GM23338 (cell line): ENCODE measurements around the gene VPS54. TPM values are rescaled to one million over a fixed set of nuclear protein-coding genes. Genes with fewer than 3 reads are reported as not detected.
"Not testable (repeated sequence)": the region's sequence is repeated elsewhere in the genome, so short reads cannot be mapped to it uniquely, and the experiment has no call there.

Source experiments
- ATAC-seq: fragments of 200-7000 bp; cut with Tn5 transposase; 3 replicates; pipeline ENCODE4 v1.9.1; 2020
- DNase-seq: peaks from one replicate; pipeline ENCODE4 v3.0.0-alpha.2; 2015; ENCODE audit warnings: low spot score
- H2AFZ ChIP-seq: fragments of 200-600 bp; sonication (generic); 2 replicates; pipeline ENCODE4 v1.8.0; 2016; ENCODE audit warnings: antibody characterized with exemption, mild to moderate bottlenecking, moderate library complexity
- H3F3A ChIP-seq: fragments of 200-600 bp; sonication (generic); replicated peaks from 2 replicates; pipeline ENCODE4 v1.8.0; 2017; ENCODE audit warnings: antibody characterized with exemption, mixed run types, low read depth
- H3K27ac ChIP-seq: fragments of 200-600 bp; sonication (generic); 2 replicates; pipeline ENCODE4 v1.6.1; 2016; ENCODE audit warnings: low read depth
- H3K27me3 ChIP-seq: fragments of 200-600 bp; sonication (generic); 2 replicates; pipeline ENCODE4 v1.8.0; 2016; ENCODE audit warnings: mild to moderate bottlenecking, mixed run types, moderate library complexity; ENCODE audit not compliant: insufficient read depth
- H3K36me3 ChIP-seq: fragments of 200-600 bp; sonication (generic); 2 replicates; pipeline ENCODE4 v1.8.0; 2016; ENCODE audit warnings: mild to moderate bottlenecking; ENCODE audit not compliant: insufficient read depth
- H3K4me1 ChIP-seq: fragments of 200-600 bp; sonication (generic); 2 replicates; pipeline ENCODE4 v1.8.0; 2016; ENCODE audit warnings: mild to moderate bottlenecking, moderate library complexity; ENCODE audit not compliant: insufficient read depth
- H3K4me2 ChIP-seq: fragments of 200-600 bp; sonication (generic); 2 replicates; pipeline ENCODE4 v1.7.1; 2017; ENCODE audit warnings: mixed run types
- H3K4me3 ChIP-seq: fragments of 200-600 bp; sonication (generic); 2 replicates; pipeline ENCODE4 v1.6.1; 2016; ENCODE audit warnings: mixed run types
- H3K79me2 ChIP-seq: fragments of 200-600 bp; sonication (generic); replicated peaks from 2 replicates; pipeline ENCODE4 v1.8.0; 2017; ENCODE audit warnings: mild to moderate bottlenecking; ENCODE audit not compliant: insufficient read depth
- H3K9me2 ChIP-seq: fragments of 200-600 bp; sonication (generic); 2 replicates; pipeline ENCODE4 v1.8.0; 2017; ENCODE audit not compliant: insufficient read depth
- H4K20me1 ChIP-seq: fragments of 200-600 bp; sonication (generic); replicated peaks from 2 replicates; pipeline ENCODE4 v1.8.0; 2017; ENCODE audit warnings: mild to moderate bottlenecking; ENCODE audit not compliant: insufficient read depth
- H3K27ac Mint-ChIP-seq: 2 replicates; pipeline ENCODE4 v1.8.0; 2020; ENCODE audit warnings: inconsistent platforms, mild to moderate bottlenecking, moderate library complexity, mixed read lengths
- H3K27me3 Mint-ChIP-seq: 3 replicates; pipeline ENCODE4 v1.8.0; 2022; ENCODE audit warnings: low read depth, mild to moderate bottlenecking, moderate library complexity, mixed read lengths, inconsistent platforms; ENCODE audit not compliant: insufficient read depth, poor library complexity
- H3K36me3 Mint-ChIP-seq: 3 replicates; pipeline ENCODE4 v1.8.0; 2021; ENCODE audit warnings: low read depth, mild to moderate bottlenecking, inconsistent platforms, moderate library complexity, mixed read lengths
- H3K4me1 Mint-ChIP-seq: 3 replicates; pipeline ENCODE4 v1.8.0; 2020; ENCODE audit warnings: mild to moderate bottlenecking, inconsistent platforms, mixed read lengths
- H3K4me3 Mint-ChIP-seq: 3 replicates; pipeline ENCODE4 v1.8.0; 2021; ENCODE audit warnings: moderate library complexity, mild to moderate bottlenecking, inconsistent platforms, mixed read lengths
- H3K9me3 Mint-ChIP-seq: 3 replicates; pipeline ENCODE4 v1.8.0; 2020; ENCODE audit warnings: moderate library complexity, mild to moderate bottlenecking, inconsistent platforms, mixed read lengths
- CREB1 ChIP-seq: fragments of 250-450 bp; sonication (Bioruptor Pico); IDR thresholded peaks from 2 replicates; pipeline ENCODE4 v1.5.0; 2020; ENCODE audit warnings: low read depth, mild to moderate bottlenecking, moderate library complexity
- CTCF ChIP-seq, 2 experiments: fragments of 200-600 bp in 1 of 2; sonication (generic) in 1 of 2; conservative IDR thresholded peaks; 2 replicates each; pipeline versions ENCODE4 v1.5.1 to v1.6.1; 2016 to 2017; ENCODE audit warnings: antibody characterized with exemption in 2 of 2, low read depth in 2 of 2, mild to moderate bottlenecking in 2 of 2, moderate library complexity in 1 of 2
- ZNF114 ChIP-seq: fragments of 250-450 bp; sonication (Bioruptor Pico); IDR thresholded peaks from 2 replicates; pipeline ENCODE4 v1.5.0; 2020; ENCODE audit warnings: mild to moderate bottlenecking, moderate library complexity
- ZNF462 ChIP-seq: fragments of 250-450 bp; sonication (Bioruptor Pico); IDR thresholded peaks from 2 replicates; pipeline ENCODE4 v1.5.0; 2020; ENCODE audit warnings: mild to moderate bottlenecking, moderate library complexity
- polyA plus RNA-seq: library from polyadenylated mRNA; unstranded; fragments of >200 nt; fragmentation: Nextera tagmentation; extraction: Ambion mirVana; gene quantifications from 2 replicates; pipeline ENCODE4 v1.2.1, GENCODE V29; 2016
- total RNA-seq: library from RNA; depleted of rRNA; stranded (reverse); fragments of >200 nt; shearing (Covaris generic); gene quantifications from 2 replicates; pipeline ENCODE4 v1.2.3, GENCODE V29; 2014

The VPS54 gene
- total and polyA plus RNA-seq, 2 experiments from 2014 or later: 6.6 to 17.0 TPM

- TF ChIP-seq ZNF462 (no peak), CTCF (conservative IDR thresholded peaks at IDR 0.05; ENCODE audit: low read depth in 2 of 2) (no peak), ZNF114 (CRISPR knock-in tag) (no peak), CREB1 (CRISPR knock-in tag) (no peak)
Measured at GRCh38 chr2:63975437-63976124, 43.6 kb downstream of the VPS54 start (continued).

- not testable (repeated sequence) for H3K79me2 ChIP-seq, H3K4me2 ChIP-seq, H3K27ac ChIP-seq, H3K4me1 ChIP-seq, H3K4me3 Mint-ChIP-seq, H3K9me3 Mint-ChIP-seq, DNase-seq, H3K36me3 ChIP-seq, H3K9me2 ChIP-seq, ATAC-seq, H3K4me1 Mint-ChIP-seq, H3K27me3 Mint-ChIP-seq, H3F3A ChIP-seq, H3K27me3 ChIP-seq, H2AFZ ChIP-seq, H4K20me1 ChIP-seq, H3K4me3 ChIP-seq, H3K27ac Mint-ChIP-seq
- peaks cover 14% of the 10 kb centered on the region; the same call in 2 of the 3 replicates for H3K36me3 Mint-ChIP-seq
Measured at GRCh38 chr2:63975036-63975435, 44.2 kb downstream of the VPS54 start.
